IPS DF 6.9 (cell line): ENCODE results near the gene ERH.

Experiments used
- DNase-seq: peaks from one replicate; pipeline ENCODE4 v3.0.0-alpha.2; 2013; ENCODE audit warnings: low read depth, low spot score
- H3K27ac ChIP-seq: one replicate; pipeline ENCODE4 v1.5.1; 2013; ENCODE audit warnings: low read length, control low read depth
- H3K27me3 ChIP-seq: 2 replicates; pipeline ENCODE4 v1.6.1; 2013; ENCODE audit warnings: mild to moderate bottlenecking, low read length; ENCODE audit not compliant: control insufficient read depth, insufficient read depth
- H3K36me3 ChIP-seq: 2 replicates; pipeline ENCODE4 v1.6.1; 2013; ENCODE audit warnings: low read length; ENCODE audit not compliant: control insufficient read depth, insufficient read depth
- H3K4me1 ChIP-seq: 2 replicates; pipeline ENCODE4 v1.6.1; 2013; ENCODE audit warnings: low read length; ENCODE audit not compliant: control insufficient read depth, insufficient read depth
- H3K4me3 ChIP-seq: 2 replicates; pipeline ENCODE4 v1.5.1; 2013; ENCODE audit warnings: mild to moderate bottlenecking, low read length
- H3K9me3 ChIP-seq: 2 replicates; pipeline ENCODE4 v1.6.1; 2013; ENCODE audit warnings: low read length, inconsistent platforms; ENCODE audit not compliant: control insufficient read depth, insufficient read depth
- WGBS: extraction: QIAGEN DNeasy Blood & Tissue Kit; methylation state at CpG from one replicate; pipeline ENCODE4 v1.1.7; 2013; ENCODE audit warnings: mixed read lengths, missing lambda C conversion rate; ENCODE audit not compliant: insufficient read length, insufficient coverage; 5-methylcytosine and 5-hydroxymethylcytosine counted together

Gene ERH

DNA sequence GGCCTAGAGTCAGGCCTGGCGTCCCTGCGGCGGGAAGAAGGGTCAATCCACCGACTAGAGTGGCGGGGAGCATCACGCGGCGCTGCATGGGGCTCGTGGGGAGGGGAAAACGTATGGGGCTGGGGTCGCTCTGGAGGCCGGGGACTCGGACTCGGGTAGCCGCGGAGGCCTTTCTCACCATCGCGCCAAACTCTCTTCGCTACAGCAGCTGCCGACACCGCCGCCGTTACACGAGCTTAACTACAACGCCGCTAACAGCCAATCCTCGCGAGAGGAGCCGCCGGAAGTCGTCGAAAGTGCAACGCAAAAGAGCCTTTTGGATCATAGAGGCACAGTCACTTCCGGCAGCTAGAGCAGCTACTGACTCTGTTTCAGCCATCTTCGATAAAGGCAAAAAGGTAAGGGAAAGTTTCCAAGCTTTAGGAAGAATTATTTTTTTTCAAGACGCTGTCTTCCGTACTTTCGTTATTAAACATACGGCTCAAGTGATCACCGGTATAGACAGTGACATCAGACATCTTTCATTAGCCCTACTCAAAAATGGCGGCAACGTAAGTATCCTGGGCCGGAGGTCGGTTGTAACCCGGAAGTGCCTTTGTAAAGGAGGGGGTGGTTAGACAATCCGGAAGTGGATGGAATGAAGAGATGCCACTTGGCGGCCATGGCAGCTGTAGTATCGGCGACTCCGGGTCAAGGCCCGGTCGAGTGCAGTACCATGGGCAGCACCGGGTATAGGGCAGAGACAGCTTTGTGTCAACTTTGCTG is at the start of gene ERH, which contains the start of gene SLC39A9:
TSS of gene ERH (minus strand) at position 247 of the 765 bp plus-strand sequence. CDS start at position 181, 66 bp downstream.
TSS of gene SLC39A9 (plus strand) at position 640 of the 765 bp plus-strand sequence. CDS start 678 bp downstream, outside the sequence.
- no peaks in the 10 kb centered on the region for H3K27me3 ChIP-seq
- H3K4me3 ChIP-seq = peak within 1 kb of the TSS; percentile 98
- DNase-seq = peak; percentile 89
- no peak within 1 kb of the TSS for H3K27ac ChIP-seq
- peaks cover 8% of the 10 kb centered on the region; the same call in 1 of the 2 replicates for H3K36me3 ChIP-seq
- no peaks in the 10 kb centered on the region for H3K4me1 ChIP-seq
- no peaks in the 10 kb centered on the region for H3K9me3 ChIP-seq
- no CpG with 5 or more reads among the region's 53 CpGs for WGBS

DNA sequence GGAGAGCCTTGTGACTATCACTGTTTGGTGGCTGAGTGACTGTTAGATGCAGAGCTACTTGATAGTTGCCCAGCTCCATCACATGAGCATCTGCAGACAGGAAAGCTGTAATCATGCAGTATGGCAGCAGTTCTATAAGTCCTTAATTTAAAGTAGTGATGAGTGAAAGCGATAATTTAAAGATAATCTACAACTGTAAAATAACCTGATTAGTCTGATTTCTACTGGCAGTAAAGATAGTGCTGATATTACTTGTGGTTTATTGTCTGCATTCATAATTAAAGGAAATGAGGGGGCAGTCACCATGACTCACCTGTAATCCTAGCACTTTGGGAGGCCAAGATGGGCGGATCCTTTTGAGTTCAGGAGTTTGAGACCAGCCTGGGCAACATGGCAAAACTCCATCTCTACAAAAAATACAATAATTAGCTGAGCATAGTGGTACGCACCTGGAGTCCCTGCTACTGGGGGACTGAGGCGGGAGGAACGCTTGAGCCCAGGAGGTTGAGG is 45.3 kb upstream of the ERH start:
- DNase-seq = no peak
- no peaks in the 10 kb centered on the region for H3K4me1 ChIP-seq
- no peaks in the 10 kb centered on the region for H3K36me3 ChIP-seq
- H3K9me3 ChIP-seq = no peaks in the 10 kb centered on the region
- no peaks in the 10 kb centered on the region for H3K27me3 ChIP-seq
- H3K27ac ChIP-seq = no peak overlapping the region
- H3K4me3 ChIP-seq = no peak overlapping the region
- no CpG with 5 or more reads among the region's 5 CpGs for WGBS

- H3K4me3 ChIP-seq = no peak overlapping the region
- H3K27me3 ChIP-seq = no peaks in the 10 kb centered on the region
- WGBS = no CpG with 5 or more reads among the region's 5 CpGs
- no peak overlapping the region for H3K27ac ChIP-seq
- H3K36me3 ChIP-seq = no peaks in the 10 kb centered on the region
- DNase-seq = no peak
- no peaks in the 10 kb centered on the region for H3K9me3 ChIP-seq
- no peaks in the 10 kb centered on the region for H3K4me1 ChIP-seq
Observed at GRCh38 chr14:69441948-69442347, 43.8 kb upstream of the ERH start.

DNA sequence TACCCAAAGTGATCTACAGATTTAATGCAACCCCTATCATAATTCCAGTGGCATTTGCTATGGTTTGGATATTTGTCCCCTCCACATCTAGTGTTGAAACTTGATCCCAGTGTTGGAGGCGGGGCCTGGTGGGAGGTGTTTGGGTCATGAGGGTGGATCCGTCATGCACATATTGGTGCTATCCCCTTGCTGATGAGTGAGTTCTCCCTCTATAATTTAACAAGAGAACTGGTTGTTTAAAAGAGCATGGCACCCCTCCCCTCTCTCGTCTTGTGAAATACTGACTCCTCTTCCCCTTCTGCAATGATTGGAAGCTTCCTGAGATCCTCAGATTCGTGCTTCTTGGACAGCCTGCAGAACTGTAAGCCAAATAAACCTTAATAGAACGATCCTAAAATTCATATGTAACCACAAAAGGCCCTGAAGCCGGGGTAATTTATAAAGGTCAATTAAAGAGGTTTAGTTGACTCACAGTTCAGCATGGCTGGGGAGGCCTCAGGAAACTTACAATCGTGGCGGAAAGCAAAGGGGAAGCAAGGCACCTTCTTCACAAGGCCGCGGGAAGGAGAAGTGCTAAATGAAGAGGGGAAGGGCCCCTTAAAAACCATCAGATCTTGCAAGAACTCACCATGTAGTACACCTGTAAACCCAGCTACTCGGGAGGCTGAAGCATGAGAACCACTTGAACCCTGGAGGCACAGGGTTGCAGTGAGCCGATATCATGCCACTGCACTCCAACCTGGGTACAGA is 41.6 kb upstream of the ERH start:
- DNase-seq = no peak
- Histone ChIP-seq H3K27me3 (no peaks in the 10 kb centered on the region), H3K9me3 (no peaks in the 10 kb centered on the region), H3K4me3 (no peak overlapping the region), H3K4me1 (no peaks in the 10 kb centered on the region), H3K27ac (no peak overlapping the region), H3K36me3 (no peaks in the 10 kb centered on the region)
- no CpG with 5 or more reads among the region's 12 CpGs for WGBS

- no CpG with 5 or more reads among the region's 2 CpGs for WGBS
- Histone ChIP-seq H3K9me3 (no peaks in the 10 kb centered on the region), H3K27me3 (no peaks in the 10 kb centered on the region), H3K4me3 (no peak overlapping the region), H3K36me3 (no peaks in the 10 kb centered on the region), H3K4me1 (no peaks in the 10 kb centered on the region), H3K27ac (no peak overlapping the region)
- DNase-seq = no peak
Observed at GRCh38 chr14:69432364-69432763, 34.3 kb upstream of the ERH start.

DNA sequence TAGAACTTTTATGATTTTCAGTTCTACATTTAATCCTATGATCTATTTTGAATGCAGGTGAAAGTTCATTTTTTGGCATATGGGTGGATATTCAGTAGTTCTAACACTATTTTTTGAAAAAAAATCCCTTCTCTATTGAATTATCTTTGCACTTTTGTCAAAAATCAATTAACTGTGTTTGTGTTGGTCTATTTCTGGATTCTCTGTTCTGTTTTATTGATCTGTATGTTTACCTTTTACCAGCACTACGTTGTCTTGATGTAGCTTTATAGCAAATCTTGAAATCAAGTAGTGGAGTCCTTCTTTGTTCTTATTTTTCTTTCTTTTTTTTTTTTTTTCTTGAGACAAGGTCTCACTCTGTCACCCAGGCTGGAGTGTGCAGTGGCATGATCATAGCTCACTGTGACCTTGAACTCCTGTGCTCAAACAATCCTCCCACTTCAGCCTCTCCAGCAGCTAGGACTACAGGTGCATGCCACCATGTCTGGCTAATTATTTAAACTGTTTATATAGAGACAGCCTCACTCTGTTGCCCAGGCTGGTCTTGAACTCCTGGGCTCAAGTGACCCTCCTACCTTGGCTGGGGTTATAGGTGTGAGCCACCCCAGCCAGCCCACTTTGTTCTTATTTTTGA is 32.3 kb upstream of the ERH start:
- no peaks in the 10 kb centered on the region for H3K9me3 ChIP-seq
- H3K27me3 ChIP-seq = no peaks in the 10 kb centered on the region
- DNase-seq = no peak
- peaks cover 2% of the 10 kb centered on the region; the same call in 1 of the 2 replicates for H3K36me3 ChIP-seq
- no CpG with 5 or more reads among the region's 1 CpG for WGBS
- H3K27ac ChIP-seq = no peak overlapping the region
- no peak overlapping the region for H3K4me3 ChIP-seq
- no peaks in the 10 kb centered on the region for H3K4me1 ChIP-seq

- H3K27ac ChIP-seq = no peak overlapping the region
- H3K4me3 ChIP-seq = no peak overlapping the region
- no peaks in the 10 kb centered on the region for H3K9me3 ChIP-seq
- H3K27me3 ChIP-seq = no peaks in the 10 kb centered on the region
- DNase-seq = no peak
- H3K4me1 ChIP-seq = no peaks in the 10 kb centered on the region
- peaks cover 3% of the 10 kb centered on the region; the same call in 1 of the 2 replicates for H3K36me3 ChIP-seq
Observed at GRCh38 chr14:69429643-69430042, 31.5 kb upstream of the ERH start.

GRCh38 chr14:69428289-69428998 is 30.3 kb upstream of the ERH start:
- H3K9me3 ChIP-seq = no peaks in the 10 kb centered on the region
- H3K27me3 ChIP-seq = no peaks in the 10 kb centered on the region
- WGBS = no CpG with 5 or more reads among the region's 6 CpGs
- DNase-seq = no peak
- peaks cover 5% of the 10 kb centered on the region; the same call in 1 of the 2 replicates for H3K36me3 ChIP-seq
- H3K4me3 ChIP-seq = no peak overlapping the region
- H3K4me1 ChIP-seq = no peaks in the 10 kb centered on the region
- H3K27ac ChIP-seq = no peak overlapping the region

- no peaks in the 10 kb centered on the region for H3K9me3 ChIP-seq
- no peak for DNase-seq
- H3K27ac ChIP-seq = no peak overlapping the region
- H3K36me3 ChIP-seq = peaks cover 5% of the 10 kb centered on the region; the same call in 1 of the 2 replicates
- no peaks in the 10 kb centered on the region for H3K27me3 ChIP-seq
- no CpG with 5 or more reads among the region's 1 CpG for WGBS
- no peaks in the 10 kb centered on the region for H3K4me1 ChIP-seq
- H3K4me3 ChIP-seq = no peak overlapping the region
Observed at GRCh38 chr14:69427596-69427995, 29.5 kb upstream of the ERH start.
